BE2C (cell line): ENCODE data around the gene LTBP2.

Experiments used
- DNase-seq: peaks from one replicate; pipeline ENCODE4 v3.0.0-alpha.2; 2020
- H3K27me3 ChIP-seq: fragments of 250-450 bp; sonication (Bioruptor Pico); 2 replicates; pipeline ENCODE4 v1.5.1; 2020; ENCODE audit warnings: mild to moderate bottlenecking
- H3K36me3 ChIP-seq: fragments of 250-450 bp; sonication (Bioruptor Pico); 2 replicates; pipeline ENCODE4 v1.5.1; 2020; ENCODE audit warnings: mild to moderate bottlenecking
- H3K4me1 ChIP-seq: fragments of 250-450 bp; sonication (Bioruptor Pico); 2 replicates; pipeline ENCODE4 v1.5.1; 2020
- H3K4me3 ChIP-seq: 2 replicates; pipeline ENCODE4 v1.5.1; 2011; ENCODE audit warnings: low read depth, low read length
- H3K9me3 ChIP-seq: fragments of 250-450 bp; sonication (Bioruptor Pico); 2 replicates; pipeline ENCODE4 v1.5.1; 2020
- TF ChIP-seq, protein P1 (sequence below): IDR thresholded peaks from 2 replicates; pipeline ENCODE4 v1.5.1; 2012; ENCODE audit warnings: mild to moderate bottlenecking, low read depth, low read length

The LTBP2 gene

DNA sequence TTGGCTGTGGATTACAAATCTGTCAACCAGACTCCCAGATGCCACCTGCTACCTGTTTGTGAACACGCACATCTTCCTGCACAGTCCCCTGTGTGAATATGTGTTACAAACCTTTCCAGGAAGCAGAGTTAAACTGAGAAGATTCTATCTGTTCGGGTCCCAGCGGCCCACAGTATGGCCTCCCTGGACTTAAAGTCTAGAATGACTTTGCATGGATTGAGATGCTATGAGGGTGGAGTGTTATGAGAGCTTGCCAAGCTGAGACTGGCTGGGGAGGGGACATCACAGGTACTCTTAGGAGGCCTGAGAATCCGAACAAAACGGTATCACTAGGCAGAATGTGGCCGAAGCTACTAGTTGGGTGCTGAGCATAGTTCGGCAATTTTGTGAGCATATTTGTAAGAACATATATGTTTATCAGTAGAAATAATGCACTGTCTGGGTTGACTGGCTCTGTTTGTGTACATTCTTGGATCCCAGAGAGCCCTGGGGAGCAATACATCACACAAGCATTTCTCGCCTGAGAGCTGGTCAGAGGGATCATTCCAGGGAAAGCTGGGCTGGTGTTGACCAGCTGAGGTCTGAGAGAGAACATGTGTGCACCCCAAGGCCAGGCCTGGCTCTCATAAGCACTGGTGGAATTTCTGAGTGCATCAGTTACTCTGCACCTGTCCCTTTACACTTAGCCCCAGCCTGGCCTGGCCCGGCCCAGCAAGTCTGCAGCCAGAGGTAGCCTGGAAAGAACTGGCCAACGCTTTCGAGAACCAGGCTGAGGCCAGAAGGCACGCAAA is 29.8 kb upstream of the LTBP2 start:
- no peak for DNase-seq
- peaks cover 3% of the 10 kb centered on the region; the same call in 1 of the 2 replicates for H3K4me1 ChIP-seq
- TF ChIP-seq, protein P1, sequence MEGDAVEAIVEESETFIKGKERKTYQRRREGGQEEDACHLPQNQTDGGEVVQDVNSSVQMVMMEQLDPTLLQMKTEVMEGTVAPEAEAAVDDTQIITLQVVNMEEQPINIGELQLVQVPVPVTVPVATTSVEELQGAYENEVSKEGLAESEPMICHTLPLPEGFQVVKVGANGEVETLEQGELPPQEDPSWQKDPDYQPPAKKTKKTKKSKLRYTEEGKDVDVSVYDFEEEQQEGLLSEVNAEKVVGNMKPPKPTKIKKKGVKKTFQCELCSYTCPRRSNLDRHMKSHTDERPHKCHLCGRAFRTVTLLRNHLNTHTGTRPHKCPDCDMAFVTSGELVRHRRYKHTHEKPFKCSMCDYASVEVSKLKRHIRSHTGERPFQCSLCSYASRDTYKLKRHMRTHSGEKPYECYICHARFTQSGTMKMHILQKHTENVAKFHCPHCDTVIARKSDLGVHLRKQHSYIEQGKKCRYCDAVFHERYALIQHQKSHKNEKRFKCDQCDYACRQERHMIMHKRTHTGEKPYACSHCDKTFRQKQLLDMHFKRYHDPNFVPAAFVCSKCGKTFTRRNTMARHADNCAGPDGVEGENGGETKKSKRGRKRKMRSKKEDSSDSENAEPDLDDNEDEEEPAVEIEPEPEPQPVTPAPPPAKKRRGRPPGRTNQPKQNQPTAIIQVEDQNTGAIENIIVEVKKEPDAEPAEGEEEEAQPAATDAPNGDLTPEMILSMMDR: no peak
- H3K4me3 ChIP-seq: no peak overlapping the region
- no peaks in the 10 kb centered on the region for H3K27me3 ChIP-seq
- H3K36me3 ChIP-seq: no peaks in the 10 kb centered on the region
- H3K9me3 ChIP-seq: no peaks in the 10 kb centered on the region

DNA sequence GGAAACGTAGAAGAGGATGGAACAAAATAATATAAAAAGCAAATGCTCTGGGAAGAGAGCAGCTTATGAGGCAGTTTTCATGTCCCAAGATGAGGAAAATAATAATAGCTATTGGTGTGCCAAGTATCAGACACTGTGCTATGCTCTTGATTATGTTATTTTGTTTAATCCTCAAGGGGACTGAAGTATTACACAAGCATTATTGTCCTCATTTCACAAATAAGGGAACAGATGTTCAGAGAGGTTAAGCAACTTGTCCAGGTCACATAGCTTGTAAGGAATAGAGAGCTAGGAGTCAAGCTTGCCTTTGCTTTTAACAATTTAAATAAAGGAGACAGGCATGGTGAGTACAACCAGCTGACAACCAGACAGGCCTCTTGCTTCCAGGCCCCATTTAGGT is 26.9 kb upstream of the LTBP2 start:
- Histone ChIP-seq H3K27me3 (no peaks in the 10 kb centered on the region), H3K4me3 (no peak overlapping the region), H3K4me1 (peaks cover 3% of the 10 kb centered on the region; the same call in 1 of the 2 replicates), H3K9me3 (no peaks in the 10 kb centered on the region), H3K36me3 (no peaks in the 10 kb centered on the region)
- DNase-seq: no peak
- TF ChIP-seq, protein P1: no peak

DNA sequence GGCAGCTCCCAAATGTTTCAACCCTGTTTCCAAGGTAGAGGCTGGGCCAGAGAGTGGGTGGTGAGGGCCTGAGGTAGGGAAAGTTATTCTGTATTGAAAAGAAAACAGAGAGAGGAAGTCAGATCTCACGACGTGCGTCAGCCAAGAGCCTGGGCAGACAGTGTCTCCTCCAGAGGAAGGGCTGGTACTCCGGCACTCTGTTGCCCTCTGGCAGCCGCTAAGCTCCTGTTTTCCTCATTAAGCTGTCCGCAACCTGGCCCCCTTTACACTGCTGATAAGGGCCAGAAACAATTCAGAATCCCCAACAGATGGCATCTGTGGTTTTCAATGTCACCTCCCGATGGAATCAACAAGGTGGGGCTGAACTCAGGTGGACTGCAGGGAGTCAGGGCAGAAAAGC is 26.0 kb upstream of the LTBP2 start:
- H3K36me3 ChIP-seq: no peaks in the 10 kb centered on the region

DNA sequence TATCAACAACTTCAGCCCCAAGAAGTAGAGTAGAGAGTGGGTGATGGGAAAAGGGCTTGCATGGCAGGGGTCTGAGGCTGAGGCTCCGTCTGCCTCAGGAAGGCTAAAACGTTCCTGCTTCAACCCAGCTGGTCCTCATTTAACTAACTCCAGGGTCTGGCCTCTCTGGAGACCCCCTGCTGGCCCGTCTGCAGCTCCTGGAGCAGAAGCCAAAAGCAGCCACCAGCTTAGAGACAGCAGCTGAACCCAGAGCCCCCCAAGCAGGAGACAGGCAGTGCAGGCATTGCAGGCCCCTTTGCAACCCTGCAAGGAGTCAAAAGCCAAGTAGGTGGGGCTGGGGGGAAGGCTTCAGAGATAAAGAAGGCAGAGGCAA is 25.1 kb upstream of the LTBP2 start:
- H3K9me3 ChIP-seq: no peaks in the 10 kb centered on the region
- peaks cover 3% of the 10 kb centered on the region; the same call in 1 of the 2 replicates for H3K4me1 ChIP-seq
- DNase-seq: no peak
- TF ChIP-seq, protein P1: no peak
- no peak overlapping the region for H3K4me3 ChIP-seq
- no peaks in the 10 kb centered on the region for H3K27me3 ChIP-seq
- no peaks in the 10 kb centered on the region for H3K36me3 ChIP-seq

More for the DNA sequence above, 26.0 kb upstream of the LTBP2 start:
- H3K4me3 ChIP-seq: no peak overlapping the region
- H3K9me3 ChIP-seq: no peaks in the 10 kb centered on the region
- H3K4me1 ChIP-seq: peaks cover 3% of the 10 kb centered on the region; the same call in 1 of the 2 replicates
- DNase-seq: peak; percentile 32
- TF ChIP-seq, protein P1: peak; percentile 16; the same call in 1 of the 2 replicates
- no peaks in the 10 kb centered on the region for H3K27me3 ChIP-seq

DNA sequence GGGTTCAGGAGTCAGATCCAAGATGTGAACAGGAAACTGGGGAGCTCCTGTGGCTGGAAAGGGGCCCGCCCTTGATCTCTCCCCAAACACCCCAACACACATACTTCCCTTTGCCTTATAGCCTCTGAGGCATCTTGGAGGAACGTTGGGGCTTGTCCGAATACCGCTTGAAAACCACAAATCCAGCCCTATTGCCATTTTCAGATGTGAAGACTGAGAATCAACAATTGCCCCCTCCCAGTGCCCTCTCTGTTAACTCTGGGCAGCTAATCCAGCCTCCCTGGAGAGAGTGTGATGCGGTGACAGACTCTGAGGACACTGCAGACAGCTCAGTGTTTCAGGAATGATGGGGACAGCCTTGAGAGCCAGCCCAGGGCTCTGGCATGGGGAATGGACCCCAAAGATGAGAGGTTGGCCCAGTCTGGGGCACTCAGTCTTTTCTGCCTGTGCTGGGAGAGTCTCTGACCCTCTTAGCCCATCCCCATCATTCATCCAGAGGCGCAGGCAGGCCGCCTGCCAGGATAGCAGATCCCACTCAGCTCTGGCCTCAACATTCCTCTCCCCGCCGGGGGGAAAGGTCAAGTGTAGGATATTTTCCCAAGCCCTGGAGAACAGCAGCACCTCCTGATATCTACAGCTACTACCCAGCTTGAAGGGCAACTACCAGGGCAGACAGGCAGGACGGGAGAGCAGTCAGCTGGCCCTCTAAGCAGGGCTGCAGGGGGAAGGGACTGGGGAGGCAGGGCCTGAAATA is 24.6 kb upstream of the LTBP2 start:
- H3K4me3 ChIP-seq: no peak overlapping the region
- H3K36me3 ChIP-seq: no peaks in the 10 kb centered on the region
- H3K4me1 ChIP-seq: peaks cover 3% of the 10 kb centered on the region; the same call in 1 of the 2 replicates
- no peak for DNase-seq
- H3K27me3 ChIP-seq: no peaks in the 10 kb centered on the region
- TF ChIP-seq, protein P1: no peak
- no peaks in the 10 kb centered on the region for H3K9me3 ChIP-seq
